Endothelial cell (in vitro differentiated cells): Measurements from ENCODE around the gene PHB1. TPM values are rescaled to one million over a fixed set of nuclear protein-coding genes. Genes with fewer than 3 reads are reported as not detected.

Experiments used
- DNase-seq: peaks from one replicate; pipeline ENCODE4 v3.0.0; 2021; ENCODE audit warnings: low spot score
- H3K27ac Mint-ChIP-seq: one replicate; pipeline ENCODE4 v1.8.0; 2021; ENCODE audit warnings: mixed read lengths, inconsistent platforms; ENCODE audit not compliant: unreplicated experiment
- H3K27me3 Mint-ChIP-seq: one replicate; pipeline ENCODE4 v1.8.0; 2021; ENCODE audit warnings: mild to moderate bottlenecking, moderate library complexity, mixed read lengths, inconsistent platforms; ENCODE audit not compliant: unreplicated experiment
- H3K36me3 Mint-ChIP-seq: one replicate; pipeline ENCODE4 v1.8.0; 2021; ENCODE audit warnings: mild to moderate bottlenecking, low read depth, mixed read lengths, inconsistent platforms; ENCODE audit not compliant: unreplicated experiment
- H3K4me1 Mint-ChIP-seq: one replicate; pipeline ENCODE4 v1.8.0; 2021; ENCODE audit warnings: mild to moderate bottlenecking, mixed read lengths, inconsistent platforms; ENCODE audit not compliant: unreplicated experiment
- H3K4me3 Mint-ChIP-seq: one replicate; pipeline ENCODE4 v1.8.0; 2021; ENCODE audit warnings: mild to moderate bottlenecking, mixed read lengths, inconsistent platforms; ENCODE audit not compliant: unreplicated experiment
- H3K9me3 Mint-ChIP-seq: one replicate; pipeline ENCODE4 v1.8.0; 2021; ENCODE audit warnings: mixed read lengths, inconsistent platforms; ENCODE audit not compliant: unreplicated experiment
- total RNA-seq: library from RNA; stranded (reverse); fragmentation: NEBNext Ultra II Directional; extraction: Animal tissue kit (Norgen Biotek cat#: 25700); gene quantifications from one replicate; pipeline ENCODE4 v1.2.1, GENCODE V29; 2021; ENCODE audit not compliant: unreplicated experiment
- TF ChIP-seq, protein P1 (sequence below): fragments of 200-600 bp; sonication (generic); IDR thresholded peaks from one replicate; pipeline ENCODE4 v1.5.0; 2021; ENCODE audit warnings: antibody characterized with exemption; ENCODE audit not compliant: unreplicated experiment

Gene PHB1
- total RNA-seq, 1 donor from 2014 or later: 181 TPM

DNA sequence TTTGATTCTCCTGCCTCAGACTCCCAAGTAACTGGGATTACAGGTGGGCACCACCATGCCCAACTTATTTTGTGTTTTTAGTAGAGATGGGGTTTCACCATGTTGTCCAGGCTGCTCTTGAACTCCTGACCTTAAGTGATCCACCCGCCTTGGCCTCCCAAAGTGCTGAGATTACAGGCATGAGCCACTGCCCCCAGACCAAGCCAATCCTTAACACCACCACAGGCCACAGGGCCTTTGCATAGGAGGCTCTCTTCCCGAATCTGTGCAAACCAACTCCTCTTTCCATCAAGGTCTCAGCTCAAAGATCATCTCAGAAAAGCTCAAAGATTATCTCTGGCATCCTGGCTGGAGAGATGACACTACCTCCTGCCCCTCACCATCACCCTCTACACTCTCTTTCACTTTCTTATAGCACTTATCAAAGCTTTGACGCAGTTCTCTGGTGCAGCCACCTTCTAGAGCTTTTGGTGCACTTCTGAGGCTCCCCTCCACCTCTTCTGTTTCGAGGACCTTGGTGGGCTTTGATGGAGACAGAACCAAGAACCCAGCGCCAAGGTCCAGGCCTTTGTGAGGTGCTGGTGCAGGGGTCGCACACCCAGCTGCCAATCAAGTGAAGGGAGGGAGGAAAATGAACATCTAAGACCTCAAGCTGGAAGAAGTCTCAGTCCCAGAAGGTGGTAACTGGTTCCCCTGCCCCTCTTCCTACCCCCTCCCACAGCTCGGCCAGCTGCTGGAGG lies 23.2 kb upstream of the PHB1 start:
- Mint-ChIP-seq H3K4me3 (no peak overlapping the region), H3K36me3 (no peaks in the 10 kb centered on the region), H3K9me3 (no peaks in the 10 kb centered on the region), H3K27ac (no peak overlapping the region), H3K27me3 (peaks cover 9% of the 10 kb centered on the region), H3K4me1 (peaks cover 9% of the 10 kb centered on the region)
- TF ChIP-seq, protein P1, sequence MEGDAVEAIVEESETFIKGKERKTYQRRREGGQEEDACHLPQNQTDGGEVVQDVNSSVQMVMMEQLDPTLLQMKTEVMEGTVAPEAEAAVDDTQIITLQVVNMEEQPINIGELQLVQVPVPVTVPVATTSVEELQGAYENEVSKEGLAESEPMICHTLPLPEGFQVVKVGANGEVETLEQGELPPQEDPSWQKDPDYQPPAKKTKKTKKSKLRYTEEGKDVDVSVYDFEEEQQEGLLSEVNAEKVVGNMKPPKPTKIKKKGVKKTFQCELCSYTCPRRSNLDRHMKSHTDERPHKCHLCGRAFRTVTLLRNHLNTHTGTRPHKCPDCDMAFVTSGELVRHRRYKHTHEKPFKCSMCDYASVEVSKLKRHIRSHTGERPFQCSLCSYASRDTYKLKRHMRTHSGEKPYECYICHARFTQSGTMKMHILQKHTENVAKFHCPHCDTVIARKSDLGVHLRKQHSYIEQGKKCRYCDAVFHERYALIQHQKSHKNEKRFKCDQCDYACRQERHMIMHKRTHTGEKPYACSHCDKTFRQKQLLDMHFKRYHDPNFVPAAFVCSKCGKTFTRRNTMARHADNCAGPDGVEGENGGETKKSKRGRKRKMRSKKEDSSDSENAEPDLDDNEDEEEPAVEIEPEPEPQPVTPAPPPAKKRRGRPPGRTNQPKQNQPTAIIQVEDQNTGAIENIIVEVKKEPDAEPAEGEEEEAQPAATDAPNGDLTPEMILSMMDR: no peak
- no peak for DNase-seq

DNA sequence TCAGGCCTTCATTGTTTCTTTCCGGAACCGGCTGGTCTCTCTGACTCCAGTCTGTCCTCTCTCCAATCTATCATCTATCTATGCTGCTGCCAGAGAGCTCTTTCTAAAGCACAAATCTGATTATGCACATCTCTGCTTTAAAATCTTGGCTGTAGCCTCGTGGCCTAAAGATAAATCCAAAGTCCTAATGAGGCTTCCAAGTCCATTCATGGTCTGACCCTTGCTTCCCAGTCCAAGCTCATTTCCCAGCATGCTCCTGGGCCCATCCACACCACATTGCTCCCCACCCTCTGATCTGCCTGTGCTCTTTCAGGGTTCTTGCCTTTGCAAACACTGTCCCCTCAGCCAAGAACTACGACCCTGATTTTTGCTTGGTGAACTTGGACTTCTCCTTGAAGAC lies 21.5 kb upstream of the PHB1 start:
- Mint-ChIP-seq H3K4me3 (no peak overlapping the region), H3K36me3 (no peaks in the 10 kb centered on the region), H3K4me1 (peaks cover 9% of the 10 kb centered on the region), H3K9me3 (no peaks in the 10 kb centered on the region), H3K27me3 (peaks cover 10% of the 10 kb centered on the region), H3K27ac (no peak overlapping the region)
- TF ChIP-seq, protein P1: no peak
- no peak for DNase-seq

DNA sequence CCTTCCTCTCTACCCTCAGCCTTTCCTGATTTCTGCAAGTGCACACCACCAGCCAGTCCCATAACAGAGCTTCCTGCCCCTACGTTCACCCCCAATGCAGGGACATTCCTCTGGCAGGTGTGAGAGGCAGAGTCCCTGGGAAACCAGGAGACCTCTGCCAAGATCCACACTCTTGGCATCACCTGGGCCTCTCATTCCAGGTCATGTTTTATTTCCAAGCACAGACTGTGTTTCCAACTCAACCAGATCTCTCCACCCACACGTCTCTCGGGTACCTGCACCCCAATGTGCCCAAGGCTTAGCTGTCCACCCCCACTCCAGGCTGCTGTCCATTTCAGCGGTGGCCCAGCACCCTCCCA lies 21.0 kb upstream of the PHB1 start:
- TF ChIP-seq, protein P1: no peak
- no peak overlapping the region for H3K27ac Mint-ChIP-seq
- H3K27me3 Mint-ChIP-seq: peaks cover 10% of the 10 kb centered on the region
- H3K9me3 Mint-ChIP-seq: no peaks in the 10 kb centered on the region
- H3K4me1 Mint-ChIP-seq: peaks cover 9% of the 10 kb centered on the region
- no peak for DNase-seq
- H3K4me3 Mint-ChIP-seq: no peak overlapping the region
- no peaks in the 10 kb centered on the region for H3K36me3 Mint-ChIP-seq

DNA sequence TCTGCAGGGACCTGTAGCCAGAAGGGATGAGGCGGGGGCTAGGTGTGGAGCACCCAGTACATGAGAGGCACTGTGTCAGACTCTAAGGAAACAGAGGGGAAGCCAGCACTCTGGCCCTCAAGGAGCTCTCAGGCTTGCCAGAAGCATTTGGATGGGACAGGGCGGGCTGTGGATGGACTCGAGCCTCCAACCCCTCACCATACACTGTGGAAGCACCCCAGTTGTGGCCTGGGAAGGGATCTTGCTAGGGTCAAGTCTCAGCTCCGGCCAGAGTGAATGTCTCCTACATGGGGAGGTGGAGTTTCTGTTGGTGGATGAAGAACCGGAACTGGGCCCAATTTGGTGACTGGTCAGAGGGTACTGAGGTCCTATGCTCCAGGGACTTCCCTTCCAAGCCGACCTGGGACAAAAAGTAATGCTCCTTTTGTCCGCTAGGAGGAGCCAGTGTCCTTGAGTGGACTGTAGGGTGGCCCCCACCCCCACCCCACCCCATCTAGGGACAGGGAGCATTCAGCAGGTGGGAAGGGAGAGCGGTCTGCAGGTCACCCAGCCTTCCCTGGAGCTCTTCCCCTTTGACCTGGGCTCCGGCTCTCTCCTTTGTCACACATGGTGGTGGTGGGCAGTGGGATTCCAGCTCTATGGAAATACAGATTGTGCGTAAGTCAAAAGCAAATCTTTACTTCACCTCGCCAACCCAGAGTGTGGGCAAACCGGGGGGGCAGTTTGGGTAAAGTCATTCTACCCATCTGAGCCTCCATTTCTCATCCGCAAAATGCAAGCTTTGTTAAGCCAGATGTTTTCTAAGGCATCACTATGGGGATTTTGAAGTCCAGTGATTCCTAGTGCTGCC lies 20.4 kb upstream of the PHB1 start:
- peaks cover 9% of the 10 kb centered on the region for H3K4me1 Mint-ChIP-seq

More for the DNA sequence above, 20.4 kb upstream of the PHB1 start:
- Mint-ChIP-seq H3K27ac (no peak overlapping the region), H3K9me3 (no peaks in the 10 kb centered on the region), H3K27me3 (peaks cover 10% of the 10 kb centered on the region), H3K36me3 (no peaks in the 10 kb centered on the region), H3K4me3 (no peak overlapping the region)
- TF ChIP-seq, protein P1: peak; percentile 89
- peak; percentile 57 for DNase-seq
